Karpas-422 (cell line): Measurements from ENCODE around the gene PDE8B. TPM values are rescaled to one million over a fixed set of nuclear protein-coding genes. Genes with fewer than 3 reads are reported as not detected.

Source experiments
- DNase-seq: peaks from one replicate; pipeline ENCODE4 v3.0.0-alpha.2; 2015
- H2AFZ ChIP-seq: fragments of 200-600 bp; sonication (generic); 2 replicates; pipeline ENCODE4 v1.6.1; 2014; ENCODE audit warnings: antibody characterized with exemption, low read length, mixed read lengths
- H3K27ac ChIP-seq: fragments of 200-600 bp; sonication (generic); 2 replicates; pipeline ENCODE4 v1.5.1; 2014; ENCODE audit warnings: mild to moderate bottlenecking, low read length, moderate library complexity
- H3K27me3 ChIP-seq: fragments of 200-600 bp; sonication (generic); 2 replicates; pipeline ENCODE4 v1.6.1; 2014; ENCODE audit warnings: low read length, mixed read lengths
- H3K36me3 ChIP-seq: fragments of 200-600 bp; sonication (generic); 2 replicates; pipeline ENCODE4 v1.6.1; 2014; ENCODE audit warnings: low read length, mixed read lengths; ENCODE audit not compliant: insufficient read depth
- H3K4me1 ChIP-seq: fragments of 200-600 bp; sonication (generic); 2 replicates; pipeline ENCODE4 v1.6.1; 2014; ENCODE audit warnings: mild to moderate bottlenecking, low read length, mixed read lengths
- H3K4me2 ChIP-seq: fragments of 200-600 bp; sonication (generic); 2 replicates; pipeline ENCODE4 v1.6.1; 2014; ENCODE audit warnings: low read length, low read depth, mild to moderate bottlenecking; ENCODE audit not compliant: poor library complexity, severe bottlenecking
- H3K4me3 ChIP-seq: fragments of 200-600 bp; sonication (generic); 2 replicates; pipeline ENCODE4 v1.5.1; 2014; ENCODE audit warnings: mild to moderate bottlenecking, antibody characterized with exemption, low read length, mixed read lengths
- H3K79me2 ChIP-seq: fragments of 200-600 bp; sonication (generic); 2 replicates; pipeline ENCODE4 v1.6.1; 2014; ENCODE audit warnings: mild to moderate bottlenecking, low read length, mixed read lengths
- H3K9ac ChIP-seq: fragments of 200-600 bp; sonication (generic); 2 replicates; pipeline ENCODE4 v1.6.0; 2014; ENCODE audit warnings: low read length
- H3K9me2 ChIP-seq: fragments of 200-600 bp; sonication (generic), shearing (Covaris generic); replicated peaks from 2 replicates; pipeline ENCODE4 v1.6.0; 2014; ENCODE audit warnings: mild to moderate bottlenecking, low read length, moderate library complexity; ENCODE audit not compliant: insufficient read depth
- H3K9me3 ChIP-seq: fragments of 300-700, 200-600 bp; sonication (generic); 2 replicates; pipeline ENCODE4 v1.6.1; 2014; ENCODE audit warnings: low read length, mixed read lengths
- H4K20me1 ChIP-seq: fragments of 200-600 bp; sonication (generic); 2 replicates; pipeline ENCODE4 v1.6.1; 2014; ENCODE audit warnings: mild to moderate bottlenecking, antibody characterized with exemption, low read length, low read depth; ENCODE audit not compliant: insufficient read depth
- total RNA-seq: library from RNA; depleted of rRNA; stranded (reverse); fragments of >200 nt; shearing (Covaris generic); gene quantifications from 2 replicates; pipeline ENCODE4 v1.2.3, GENCODE V29; 2014; ENCODE audit warnings: low replicate concordance

Gene PDE8B
- total RNA-seq, 1 experiment from 2014 or later: 0.15 TPM

DNA sequence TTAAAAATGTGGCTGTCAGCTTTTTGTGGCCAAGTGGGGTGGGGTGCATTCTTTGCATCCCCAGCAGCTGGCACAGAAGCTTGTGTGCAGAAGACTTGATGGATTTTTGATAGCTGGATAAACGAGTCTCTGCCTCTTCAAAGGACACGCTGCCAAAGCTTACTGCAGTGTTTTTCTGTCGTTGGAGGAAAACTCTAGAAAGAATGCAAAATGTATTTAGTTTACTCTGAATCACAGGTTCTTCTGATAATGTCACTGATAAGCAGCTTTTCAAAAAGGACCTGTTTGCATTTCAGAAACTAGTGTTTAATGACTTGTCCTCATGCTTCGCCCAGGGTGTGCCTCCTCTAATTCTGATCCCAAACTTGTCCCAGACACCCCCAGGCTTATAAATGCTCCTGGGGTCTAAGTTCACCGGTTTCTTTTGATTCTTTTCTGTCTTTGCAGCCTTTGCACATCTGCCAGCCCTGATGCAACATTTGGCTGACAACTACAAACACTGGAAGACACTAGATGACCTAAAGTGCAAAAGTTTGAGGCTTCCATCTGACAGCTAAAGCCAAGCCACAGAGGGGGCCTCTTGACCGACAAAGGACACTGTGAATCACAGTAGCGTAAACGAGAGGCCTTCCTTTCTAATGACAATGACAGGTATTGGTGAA lies 215.6 kb downstream of the PDE8B start:
- H4K20me1 ChIP-seq: no peaks in the 10 kb centered on the region

DNA sequence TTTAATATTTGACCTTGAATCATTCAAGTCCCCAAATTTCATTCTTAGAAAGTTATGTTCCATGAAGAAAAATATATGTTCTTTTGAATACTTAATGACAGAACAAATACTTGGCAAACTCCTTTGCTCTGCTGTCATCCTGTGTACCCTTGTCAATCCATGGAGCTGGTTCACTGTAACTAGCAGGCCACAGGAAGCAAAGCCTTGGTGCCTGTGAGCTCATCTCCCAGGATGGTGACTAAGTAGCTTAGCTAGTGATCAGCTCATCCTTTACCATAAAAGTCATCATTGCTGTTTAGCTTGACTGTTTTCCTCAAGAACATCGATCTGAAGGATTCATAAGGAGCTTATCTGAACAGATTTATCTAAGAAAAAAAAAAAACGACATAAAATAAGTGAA lies 216.2 kb downstream of the PDE8B start:
- DNase-seq: no peak
- Histone ChIP-seq H3K4me3 (no peak overlapping the region), H2AFZ (no peak overlapping the region), H3K27ac (no peak overlapping the region), H3K36me3 (peaks cover 20% of the 10 kb centered on the region), H3K9ac (no peak overlapping the region), H3K4me1 (no peaks in the 10 kb centered on the region), H3K79me2 (no peaks in the 10 kb centered on the region), H3K9me2 (no peaks in the 10 kb centered on the region), H3K9me3 (no peaks in the 10 kb centered on the region), H3K4me2 (no peak overlapping the region), H4K20me1 (no peaks in the 10 kb centered on the region), H3K27me3 (no peaks in the 10 kb centered on the region)

More for the DNA sequence above, 215.6 kb downstream of the PDE8B start:
- Histone ChIP-seq H3K27ac (no peak overlapping the region), H3K4me2 (no peak overlapping the region), H3K79me2 (no peaks in the 10 kb centered on the region), H3K4me1 (no peaks in the 10 kb centered on the region), H2AFZ (no peak overlapping the region), H3K27me3 (no peaks in the 10 kb centered on the region), H3K36me3 (peaks cover 18% of the 10 kb centered on the region), H3K9me2 (no peaks in the 10 kb centered on the region), H3K9me3 (no peaks in the 10 kb centered on the region), H3K9ac (no peak overlapping the region), H3K4me3 (no peak overlapping the region)
- DNase-seq: no peak

DNA sequence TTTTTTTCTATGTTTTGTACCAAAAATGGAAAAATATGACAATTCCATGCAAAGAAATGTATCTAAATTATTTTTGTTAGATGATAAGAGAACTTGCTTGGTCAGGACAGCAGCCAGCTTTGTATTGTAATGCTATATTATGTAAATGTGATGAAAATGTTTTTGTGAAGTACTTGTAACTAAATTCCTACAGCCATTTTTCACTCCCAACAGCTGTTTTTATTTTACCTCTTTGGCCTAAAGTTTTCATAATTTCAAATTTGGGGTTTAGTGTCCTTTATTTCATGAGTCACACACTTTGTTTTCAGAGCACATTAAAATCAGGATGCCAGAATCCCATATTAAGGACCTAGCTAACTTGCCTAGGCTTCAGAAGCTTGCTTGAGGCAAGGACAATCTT lies 217.5 kb downstream of the PDE8B start:
- Histone ChIP-seq H4K20me1 (no peaks in the 10 kb centered on the region), H3K27me3 (no peaks in the 10 kb centered on the region), H3K27ac (no peak overlapping the region), H3K9me2 (no peaks in the 10 kb centered on the region), H3K9ac (no peak overlapping the region), H3K36me3 (peaks cover 31% of the 10 kb centered on the region), H3K9me3 (no peaks in the 10 kb centered on the region), H3K4me3 (no peak overlapping the region), H3K4me1 (no peaks in the 10 kb centered on the region), H2AFZ (no peak overlapping the region), H3K4me2 (no peak overlapping the region), H3K79me2 (no peaks in the 10 kb centered on the region)
- no peak for DNase-seq

DNA sequence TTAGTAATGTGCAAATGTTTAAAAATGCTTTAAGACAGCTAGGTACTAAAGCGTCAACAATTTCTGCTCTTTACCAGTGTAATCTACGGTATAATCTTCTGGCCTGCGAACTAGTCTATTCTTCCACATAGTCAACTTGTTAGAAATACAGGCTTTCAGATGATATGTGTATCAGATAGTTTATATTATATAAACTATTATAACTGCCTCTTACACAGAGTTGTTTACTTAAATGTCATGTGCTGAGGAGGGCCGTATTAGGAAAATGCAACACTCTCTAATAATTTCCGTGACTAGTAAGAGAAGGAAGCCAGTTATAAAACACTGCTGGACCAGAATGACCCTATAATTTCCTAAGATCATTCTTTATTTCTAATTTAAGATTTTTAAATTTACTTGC lies 218.0 kb downstream of the PDE8B start:
- Histone ChIP-seq H3K9me3 (no peaks in the 10 kb centered on the region), H2AFZ (no peak overlapping the region), H3K36me3 (peaks cover 33% of the 10 kb centered on the region), H3K9ac (no peak overlapping the region), H3K9me2 (no peaks in the 10 kb centered on the region), H4K20me1 (no peaks in the 10 kb centered on the region), H3K4me3 (no peak overlapping the region), H3K4me2 (no peak overlapping the region), H3K27ac (no peak overlapping the region), H3K79me2 (no peaks in the 10 kb centered on the region), H3K4me1 (no peaks in the 10 kb centered on the region), H3K27me3 (no peaks in the 10 kb centered on the region)
- no peak for DNase-seq

DNA sequence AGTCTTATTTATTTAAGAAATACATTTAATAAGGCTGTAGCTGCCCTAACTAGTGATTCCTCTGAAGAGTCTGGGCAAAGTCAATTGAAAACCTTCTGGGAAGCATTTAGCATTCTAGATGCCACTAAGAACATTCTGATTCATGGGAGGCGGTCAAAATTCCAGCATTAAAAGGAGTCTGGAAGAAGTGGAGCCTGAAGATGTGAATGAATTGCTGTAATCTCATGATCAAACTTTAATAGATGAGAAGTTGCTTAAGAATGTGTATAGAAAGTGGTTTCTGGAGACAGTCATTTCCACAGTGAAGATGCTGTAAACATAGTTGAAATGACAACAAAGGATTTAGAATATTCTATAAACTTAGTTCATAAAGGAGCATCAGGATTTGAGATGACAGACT lies 220.2 kb downstream of the PDE8B start:
- no peak overlapping the region for H3K9ac ChIP-seq
- H3K27ac ChIP-seq: no peak overlapping the region
- H3K9me3 ChIP-seq: no peaks in the 10 kb centered on the region
- H3K36me3 ChIP-seq: peaks cover 33% of the 10 kb centered on the region
- no peaks in the 10 kb centered on the region for H4K20me1 ChIP-seq
- H3K27me3 ChIP-seq: no peaks in the 10 kb centered on the region
- no peak overlapping the region for H2AFZ ChIP-seq
- H3K79me2 ChIP-seq: no peaks in the 10 kb centered on the region
- no peak overlapping the region for H3K4me3 ChIP-seq
- no peaks in the 10 kb centered on the region for H3K9me2 ChIP-seq
- no peak for DNase-seq
- H3K4me2 ChIP-seq: no peak overlapping the region
- no peaks in the 10 kb centered on the region for H3K4me1 ChIP-seq

DNA sequence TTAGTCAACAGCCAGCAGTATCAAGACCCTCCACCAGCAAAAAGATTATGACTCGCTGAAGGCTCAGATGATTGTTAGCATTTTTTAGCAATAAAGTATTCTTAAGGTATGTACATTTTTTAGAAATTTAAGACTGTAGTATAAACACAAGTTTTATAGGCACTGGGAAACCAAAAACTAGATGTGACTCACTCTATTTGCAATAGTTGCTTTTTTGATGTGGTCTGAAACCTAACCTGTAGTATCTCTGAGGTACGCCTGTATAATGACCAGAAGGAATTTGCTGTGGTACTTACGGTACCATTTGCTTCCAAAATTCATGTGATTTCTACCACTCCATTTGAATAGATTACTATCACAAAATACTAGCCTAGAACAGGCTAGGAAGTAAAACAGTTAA lies 220.8 kb downstream of the PDE8B start:
- Histone ChIP-seq H3K79me2 (no peaks in the 10 kb centered on the region), H3K27me3 (no peaks in the 10 kb centered on the region), H3K4me2 (no peak overlapping the region), H3K4me1 (no peaks in the 10 kb centered on the region), H3K9me2 (no peaks in the 10 kb centered on the region), H3K36me3 (peaks cover 31% of the 10 kb centered on the region), H4K20me1 (no peaks in the 10 kb centered on the region), H3K27ac (no peak overlapping the region), H3K9me3 (no peaks in the 10 kb centered on the region), H3K4me3 (no peak overlapping the region), H3K9ac (no peak overlapping the region), H2AFZ (no peak overlapping the region)
- no peak for DNase-seq

DNA sequence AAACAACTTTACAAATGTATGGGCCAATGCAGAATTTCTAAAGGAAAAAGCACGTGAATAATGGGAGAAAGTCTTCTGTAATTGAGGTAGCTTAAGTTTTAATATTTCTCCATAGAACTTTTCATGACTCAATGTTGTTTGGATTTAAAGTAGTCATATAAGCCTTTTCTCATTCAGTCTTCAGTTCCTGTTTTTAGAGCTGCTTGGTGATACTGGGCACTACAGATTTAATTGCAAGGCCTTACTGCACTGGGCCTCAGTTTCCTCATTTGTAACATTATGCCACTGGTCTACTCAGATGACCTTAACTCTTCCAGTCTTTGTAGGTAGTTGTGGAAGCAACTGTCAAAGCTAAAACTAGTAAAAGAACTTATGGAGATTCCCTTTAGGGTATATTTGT lies 221.2 kb downstream of the PDE8B start:
- H3K9me2 ChIP-seq: no peaks in the 10 kb centered on the region
- H3K27ac ChIP-seq: no peak overlapping the region
- H3K79me2 ChIP-seq: no peaks in the 10 kb centered on the region
- H3K4me1 ChIP-seq: no peaks in the 10 kb centered on the region
- H3K27me3 ChIP-seq: no peaks in the 10 kb centered on the region
- DNase-seq: no peak
- H3K9me3 ChIP-seq: no peaks in the 10 kb centered on the region
- H2AFZ ChIP-seq: no peak overlapping the region
- no peak overlapping the region for H3K4me2 ChIP-seq
- peaks cover 27% of the 10 kb centered on the region; the same call in 1 of the 2 replicates for H3K36me3 ChIP-seq
- no peaks in the 10 kb centered on the region for H4K20me1 ChIP-seq
- no peak overlapping the region for H3K9ac ChIP-seq
- H3K4me3 ChIP-seq: no peak overlapping the region

DNA sequence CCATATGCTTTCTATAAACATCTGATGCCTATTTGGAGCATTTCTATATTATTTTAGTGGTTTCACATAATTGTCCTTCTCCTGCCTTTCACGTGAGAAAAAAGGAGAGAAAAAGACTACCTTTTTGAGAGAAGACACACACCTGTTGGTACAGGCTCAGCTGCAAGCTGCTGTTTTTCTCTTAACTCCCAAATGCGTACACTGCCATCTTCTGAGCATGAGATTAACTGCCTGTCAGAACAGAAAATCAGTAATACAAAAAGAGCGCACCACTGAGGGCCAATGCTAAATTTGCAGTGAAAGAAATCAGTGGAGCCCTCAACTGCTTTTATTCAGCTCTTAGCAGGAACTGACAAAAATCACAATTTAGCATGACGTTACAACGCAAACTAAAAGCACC lies 226.7 kb downstream of the PDE8B start:
- Histone ChIP-seq H3K79me2 (no peaks in the 10 kb centered on the region), H3K27me3 (no peaks in the 10 kb centered on the region), H3K9ac (no peak overlapping the region), H3K27ac (no peak overlapping the region), H2AFZ (no peak overlapping the region), H3K4me2 (no peak overlapping the region), H3K9me3 (no peaks in the 10 kb centered on the region), H3K9me2 (no peaks in the 10 kb centered on the region), H3K36me3 (peaks cover 16% of the 10 kb centered on the region; the same call in 1 of the 2 replicates), H3K4me3 (no peak overlapping the region), H3K4me1 (no peaks in the 10 kb centered on the region), H4K20me1 (no peaks in the 10 kb centered on the region)
- DNase-seq: no peak
